GM19455 (cell line): ENCODE data around the gene PDE4B.

Experiments used
- ATAC-seq: cut with Tn5 transposase; IDR thresholded peaks from one replicate; pipeline ENCODE4 v1.9.1; 2021; ENCODE audit not compliant: unreplicated experiment

The PDE4B gene

GRCh38 chr1:66172272-66172671, 379.6 kb downstream of the PDE4B start:
- no peak for ATAC-seq

- ATAC-seq: no peak
These were observed 382.4 kb downstream of the PDE4B start for GRCh38 chr1:66175098-66175497.

- no peak for ATAC-seq
These were observed 382.9 kb downstream of the PDE4B start for GRCh38 chr1:66175581-66175980.

GRCh38 chr1:66176012-66176715, 383.5 kb downstream of the PDE4B start:
- no peak for ATAC-seq

- no peak for ATAC-seq
These were observed 384.1 kb downstream of the PDE4B start for GRCh38 chr1:66176832-66177231.

GRCh38 chr1:66177510-66177909, 384.8 kb downstream of the PDE4B start:
- ATAC-seq: no peak

- ATAC-seq: no peak
These were observed 389.3 kb downstream of the PDE4B start for GRCh38 chr1:66182026-66182425.

GRCh38 chr1:66182551-66183178, 390.0 kb downstream of the PDE4B start:
- ATAC-seq: no peak

GRCh38 chr1:66183400-66183799, 390.7 kb downstream of the PDE4B start:
- ATAC-seq: no peak

- ATAC-seq: no peak
These were observed 404.4 kb downstream of the PDE4B start for GRCh38 chr1:66197120-66197519.

- no peak for ATAC-seq
These were observed 405.1 kb downstream of the PDE4B start for GRCh38 chr1:66197785-66198184.

- ATAC-seq: no peak
These were observed 414.0 kb downstream of the PDE4B start for GRCh38 chr1:66206563-66207144.

GRCh38 chr1:66207484-66207883, 414.8 kb downstream of the PDE4B start:
- ATAC-seq: no peak

- ATAC-seq: no peak
These were observed 415.9 kb downstream of the PDE4B start for GRCh38 chr1:66208632-66209031.

- no peak for ATAC-seq
These were observed 418.0 kb downstream of the PDE4B start for GRCh38 chr1:66210635-66211244.

GRCh38 chr1:66211521-66211920, 418.8 kb downstream of the PDE4B start:
- ATAC-seq: no peak

- ATAC-seq: no peak
These were observed 420.8 kb downstream of the PDE4B start for GRCh38 chr1:66213491-66213890.

- no peak for ATAC-seq
These were observed 422.2 kb downstream of the PDE4B start for GRCh38 chr1:66214901-66215300.

- ATAC-seq: no peak
These were observed 424.3 kb downstream of the PDE4B start for GRCh38 chr1:66217021-66217420.

GRCh38 chr1:66217561-66217960, 424.9 kb downstream of the PDE4B start:
- ATAC-seq: no peak

- ATAC-seq: no peak
These were observed 427.8 kb downstream of the PDE4B start for GRCh38 chr1:66220477-66220876.

GRCh38 chr1:66223681-66224080, 431.0 kb downstream of the PDE4B start:
- no peak for ATAC-seq
